ENCODE results near the gene C6orf62.
"Not testable (repeated sequence)": the region's sequence is repeated elsewhere in the genome, so short reads cannot be mapped to it uniquely, and the experiment has no call there.

Gene C6orf62

DNA sequence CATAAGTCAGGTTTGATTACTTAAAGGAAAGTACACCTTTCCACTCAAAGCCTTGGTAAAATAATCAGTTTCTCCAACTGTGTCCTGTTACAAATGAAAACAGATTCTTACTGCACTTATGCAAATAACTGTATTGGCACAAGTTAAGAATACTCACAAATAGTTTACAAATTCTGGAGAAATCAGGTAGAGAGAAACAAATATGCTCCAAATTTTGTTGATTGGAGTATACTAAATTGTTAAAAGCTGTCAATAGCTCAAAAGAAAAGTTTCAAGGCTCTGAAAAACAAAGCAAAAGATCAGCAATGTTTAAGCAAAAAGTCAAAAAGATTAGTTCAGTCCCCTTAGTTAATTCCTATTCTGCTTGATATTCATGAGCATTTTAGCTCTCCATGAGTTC, 48.5 kb downstream of the C6orf62 start:
- in situ Hi-C loops (cut with MboI; ENCODE audit: low sequenced_read_pairs): not testable (repeated sequence)

DNA sequence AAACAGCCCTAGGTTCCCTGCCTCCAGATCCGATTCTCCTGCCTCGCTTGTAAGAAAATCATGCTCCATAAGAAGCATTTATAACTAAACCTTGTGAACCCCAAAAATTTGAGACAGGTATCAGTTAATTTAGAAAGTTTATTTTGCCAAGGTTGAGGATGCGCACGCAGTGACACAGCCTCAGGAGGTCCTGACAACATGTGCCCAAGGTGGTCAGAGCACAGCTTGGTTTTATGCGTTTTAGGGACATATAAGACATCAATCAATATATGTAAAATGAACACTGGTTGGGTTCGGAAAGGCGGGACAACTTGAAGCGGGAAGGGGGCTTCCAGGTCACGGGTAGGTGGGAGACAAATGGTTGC, 50.0 kb downstream of the C6orf62 start:
- in situ Hi-C loops (cut with MboI; ENCODE audit: low sequenced_read_pairs): no loop called here

DNA sequence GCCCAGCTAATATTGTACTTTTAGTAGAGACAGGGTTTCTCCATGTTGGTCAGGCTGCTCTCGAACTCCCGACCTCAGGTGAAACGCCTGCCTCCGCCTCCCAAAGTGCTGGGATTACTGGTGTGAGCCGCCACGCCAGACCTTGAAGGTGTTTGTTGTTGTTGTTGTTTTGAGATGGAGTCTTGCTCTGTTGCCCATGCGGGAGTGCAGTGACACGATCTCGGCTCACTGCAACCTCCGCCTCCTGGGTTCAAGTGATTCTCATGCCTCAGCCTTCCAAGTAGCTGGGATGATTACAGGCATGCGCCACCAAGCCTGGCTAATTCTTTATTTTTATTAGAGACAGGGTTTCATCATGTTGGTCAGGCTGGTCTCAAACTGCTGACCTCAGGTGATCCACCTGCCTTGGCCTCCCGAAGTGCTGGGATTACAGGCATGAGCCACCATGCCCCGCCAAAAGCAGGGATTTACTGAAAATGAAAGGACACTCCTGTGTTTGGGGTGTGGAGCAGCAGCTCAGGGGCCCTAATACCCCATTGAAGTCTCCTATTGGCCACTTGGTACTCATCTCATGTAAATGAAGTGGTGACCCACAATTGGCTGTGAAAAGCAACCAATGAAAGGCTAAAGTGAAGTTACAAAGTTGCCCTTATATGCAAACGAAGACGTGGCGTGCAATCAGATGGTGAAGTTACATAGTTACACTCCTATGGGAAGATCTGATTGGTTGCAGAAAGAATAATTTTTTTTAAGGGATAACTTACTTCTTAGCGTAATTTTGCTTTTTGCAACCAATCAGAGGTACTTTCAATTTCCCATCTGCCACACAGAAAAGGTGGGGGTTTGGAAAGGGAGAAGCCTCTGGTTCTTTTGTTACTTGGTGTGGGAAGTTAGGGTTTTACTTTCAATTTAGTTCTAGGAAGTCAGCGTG, 50.6 kb downstream of the C6orf62 start:
- in situ Hi-C loops (cut with MboI; ENCODE audit: low sequenced_read_pairs): not testable (repeated sequence)

DNA sequence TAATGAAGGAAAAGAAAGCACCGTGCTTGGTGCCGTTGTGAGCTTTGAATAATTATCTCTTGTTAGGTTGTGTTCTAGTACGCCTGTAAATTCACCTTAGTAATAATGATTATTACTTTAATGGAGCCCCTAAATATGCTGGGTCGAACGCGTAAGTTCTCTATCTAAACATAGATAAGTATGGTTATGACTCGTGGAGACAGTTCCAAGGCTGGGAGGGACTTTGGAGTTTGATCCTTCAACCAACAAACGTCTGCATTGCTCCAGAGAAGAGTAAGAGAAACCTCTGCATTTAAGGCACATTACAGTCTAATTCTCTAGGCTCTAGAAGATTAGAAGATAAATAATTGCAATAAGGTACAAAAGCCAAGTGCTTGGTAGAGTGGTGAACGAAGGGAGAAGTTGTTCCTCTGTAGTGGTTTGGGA, 51.6 kb downstream of the C6orf62 start:
- in situ Hi-C loops (cut with MboI; ENCODE audit: low sequenced_read_pairs): no loop called here

DNA sequence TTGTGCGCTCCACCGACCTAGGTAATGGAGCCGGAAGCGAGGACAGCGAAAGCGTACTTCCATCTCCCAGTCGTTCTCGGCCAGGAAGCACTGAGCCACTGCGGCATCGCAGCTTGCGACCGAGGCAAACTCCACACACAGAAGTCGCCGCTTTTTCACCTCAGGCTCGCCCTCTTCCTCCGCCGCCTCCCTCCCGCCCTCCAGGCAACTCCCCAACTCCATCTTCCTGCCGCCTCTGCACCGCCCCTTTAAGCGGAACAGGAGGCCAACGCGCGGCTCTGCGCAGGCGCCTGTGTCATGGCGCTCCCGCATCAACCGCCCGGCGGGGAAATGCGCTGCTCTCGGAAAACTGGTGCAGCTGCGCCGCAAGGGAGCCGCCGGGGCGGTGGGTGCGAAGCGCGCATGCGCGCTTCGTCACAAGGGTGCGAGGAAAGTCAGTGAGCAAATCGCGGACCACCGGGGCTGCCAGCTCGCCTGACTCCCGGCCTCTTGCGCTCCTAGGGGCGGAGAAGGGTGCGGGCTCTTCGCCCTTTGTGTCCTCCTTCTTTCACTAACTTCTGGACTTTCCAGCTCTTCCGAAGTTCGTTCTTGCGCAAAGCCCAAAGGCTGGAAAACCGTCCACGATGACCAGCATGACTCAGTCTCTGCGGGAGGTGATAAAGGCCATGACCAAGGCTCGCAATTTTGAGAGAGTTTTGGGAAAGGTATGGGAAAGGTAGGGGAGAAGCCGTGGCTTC, 52.1 kb downstream of the C6orf62 start, which contains the start of the genes ACOT13 and TDP2:
Gene ACOT13 (plus strand): TSS at position 437 of the 737 bp plus-strand sequence. CDS start 187 bp downstream, at position 624.
Gene TDP2 (minus strand): TSS at position 259 of the 737 bp plus-strand sequence. CDS start 37 bp downstream, at position 222.
- in situ Hi-C loops (cut with MboI; ENCODE audit: low sequenced_read_pairs): no loop called here

DNA sequence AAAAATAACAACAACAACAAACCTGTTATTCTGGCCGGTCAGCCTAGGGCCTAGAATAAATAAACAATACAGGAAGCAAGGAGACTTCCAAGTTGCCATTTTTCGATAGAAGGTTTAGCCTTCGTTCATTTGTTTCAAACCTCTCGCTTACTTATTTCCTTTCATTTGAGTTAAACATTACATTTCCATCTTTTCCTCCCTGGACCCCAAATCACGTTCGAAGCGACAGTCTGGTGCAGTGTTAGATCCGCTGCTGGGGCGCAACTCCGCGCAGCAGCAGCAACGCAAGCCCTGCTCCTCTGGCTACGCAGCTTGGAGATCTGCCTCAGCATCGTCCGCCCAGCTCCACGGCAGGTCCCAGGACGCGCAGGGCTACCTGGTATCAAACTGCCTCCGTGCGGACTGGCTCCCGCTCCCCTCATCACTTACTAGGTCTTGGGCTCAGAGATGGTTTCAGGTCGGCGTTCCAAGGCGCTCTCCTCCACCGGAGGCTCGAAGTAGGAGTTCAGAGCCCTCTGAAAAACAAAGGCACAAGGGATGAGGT, 52.8 kb downstream of the C6orf62 start:
- in situ Hi-C loops (cut with MboI; ENCODE audit: low sequenced_read_pairs): no loop called here

DNA sequence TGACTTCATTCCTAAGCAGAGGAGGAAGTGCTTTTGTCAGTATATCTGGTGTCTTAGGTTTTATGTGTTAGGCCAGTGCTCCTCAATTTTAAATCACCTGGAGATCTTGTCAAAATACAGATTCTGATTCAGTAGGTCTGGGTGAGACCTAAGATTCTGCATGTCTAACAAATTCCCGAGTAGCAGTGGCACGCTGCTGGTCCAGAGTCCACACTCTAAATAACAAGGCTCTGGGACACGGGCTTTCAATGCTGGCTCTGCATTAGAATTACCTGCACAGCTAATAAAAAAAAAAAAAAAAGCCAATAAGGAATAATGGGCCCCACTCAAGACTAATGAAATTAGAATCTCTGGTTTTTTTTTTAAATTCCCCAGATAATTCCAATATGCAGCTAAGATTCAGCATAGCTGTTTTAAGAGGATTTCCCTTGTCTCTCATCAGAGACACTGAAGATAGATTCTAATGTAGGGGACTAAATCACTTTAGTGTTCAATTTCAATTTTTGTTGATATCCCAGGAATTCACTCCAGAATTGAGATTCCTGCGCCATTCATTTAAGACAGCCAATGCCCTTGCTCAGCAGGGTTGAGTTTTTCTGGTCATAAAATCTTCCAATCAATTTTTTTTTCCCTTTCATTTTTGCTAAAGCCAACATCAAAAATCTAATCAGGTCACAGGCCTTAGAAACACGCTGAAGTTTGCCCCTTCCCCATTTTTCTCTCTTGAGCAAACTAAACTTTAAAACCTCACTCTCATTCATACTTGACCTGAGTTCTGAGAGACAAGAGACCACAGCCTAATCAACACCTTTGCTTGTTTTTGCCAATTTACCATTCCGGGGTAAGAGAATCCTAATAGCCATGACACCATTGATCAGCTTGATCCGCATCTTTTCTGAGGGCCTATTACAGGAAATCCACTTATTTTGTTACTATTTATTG, 54.6 kb downstream of the C6orf62 start:
- in situ Hi-C loops (cut with MboI; ENCODE audit: low sequenced_read_pairs): no loop called here

DNA sequence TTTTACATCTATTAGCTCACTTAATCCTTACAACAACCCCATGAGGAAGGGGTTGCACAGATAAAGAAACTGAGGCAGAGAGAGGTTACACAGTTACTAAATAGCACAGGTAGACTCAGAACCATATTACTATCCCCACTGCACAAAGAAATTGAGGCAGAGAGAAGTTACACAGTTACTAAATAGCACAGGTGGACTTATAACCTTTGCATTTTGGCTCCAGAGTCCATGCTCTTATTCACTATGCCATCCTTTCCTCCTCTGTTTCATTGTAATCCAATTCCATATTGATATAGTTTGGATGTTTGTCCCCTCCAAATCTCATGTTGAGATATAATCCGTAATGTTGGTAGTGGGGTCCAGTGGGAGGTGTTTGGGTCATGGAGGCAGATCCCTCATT, 55.8 kb downstream of the C6orf62 start:
- in situ Hi-C loops (cut with MboI; ENCODE audit: low sequenced_read_pairs): no loop called here

DNA sequence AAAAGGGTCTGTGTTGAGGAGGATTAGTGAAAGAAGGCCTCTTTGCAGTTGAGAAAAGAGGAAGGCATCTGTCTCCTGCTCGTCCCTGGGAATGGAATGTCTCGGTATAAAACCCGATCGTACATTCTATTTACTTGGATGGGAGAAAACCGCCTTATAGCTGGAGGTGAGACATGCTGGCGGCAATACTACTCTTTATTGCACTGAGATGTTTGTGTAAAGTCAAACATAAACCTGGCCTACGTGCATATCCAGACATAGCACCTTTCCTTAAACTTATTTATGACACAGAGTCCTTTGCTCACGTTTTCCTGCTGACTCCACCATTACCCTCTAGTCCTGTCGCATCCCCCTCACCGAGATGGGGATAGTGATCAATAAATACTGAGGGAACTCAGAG, 56.7 kb downstream of the C6orf62 start:
- in situ Hi-C loops (cut with MboI; ENCODE audit: low sequenced_read_pairs): no loop called here

DNA sequence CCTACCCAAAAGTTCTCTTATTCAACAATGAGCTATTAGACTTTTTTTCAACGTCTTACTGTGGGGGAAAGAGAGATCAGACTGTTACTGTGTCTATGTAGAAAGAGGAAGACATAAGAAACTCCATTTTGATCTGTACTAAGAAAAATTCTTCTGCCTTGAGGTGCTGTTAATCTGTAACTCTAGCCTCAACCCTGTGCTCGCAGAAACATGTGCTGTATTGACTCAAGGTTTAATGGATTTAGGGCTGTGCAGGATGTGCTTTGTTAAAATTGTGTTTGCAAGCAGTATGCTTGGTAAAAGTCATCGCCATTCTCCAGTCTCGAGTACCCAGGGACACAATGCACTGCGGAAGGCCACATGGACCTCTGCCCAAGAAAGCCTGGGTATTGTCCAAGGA, 57.2 kb downstream of the C6orf62 start:
- in situ Hi-C loops (cut with MboI; ENCODE audit: low sequenced_read_pairs): not testable (repeated sequence)

DNA sequence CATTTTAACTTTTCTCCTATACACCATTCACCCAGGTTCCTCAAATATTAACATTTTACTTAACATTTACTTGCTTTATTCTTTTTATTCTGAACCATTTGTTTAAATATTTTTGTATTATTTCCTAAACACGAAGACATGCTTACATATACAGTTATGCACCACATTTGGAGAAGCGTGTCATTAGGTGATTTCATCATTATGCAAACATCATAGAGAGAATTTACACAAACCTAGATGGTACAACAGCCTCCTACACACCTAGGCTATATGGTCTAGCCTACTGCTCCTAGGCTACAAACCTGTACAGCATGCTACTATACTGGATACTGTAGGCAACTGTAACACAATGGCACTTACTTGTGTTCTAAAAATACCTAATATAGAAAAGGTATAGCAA, 58.8 kb downstream of the C6orf62 start:
- in situ Hi-C loops (cut with MboI; ENCODE audit: low sequenced_read_pairs): no loop called here

DNA sequence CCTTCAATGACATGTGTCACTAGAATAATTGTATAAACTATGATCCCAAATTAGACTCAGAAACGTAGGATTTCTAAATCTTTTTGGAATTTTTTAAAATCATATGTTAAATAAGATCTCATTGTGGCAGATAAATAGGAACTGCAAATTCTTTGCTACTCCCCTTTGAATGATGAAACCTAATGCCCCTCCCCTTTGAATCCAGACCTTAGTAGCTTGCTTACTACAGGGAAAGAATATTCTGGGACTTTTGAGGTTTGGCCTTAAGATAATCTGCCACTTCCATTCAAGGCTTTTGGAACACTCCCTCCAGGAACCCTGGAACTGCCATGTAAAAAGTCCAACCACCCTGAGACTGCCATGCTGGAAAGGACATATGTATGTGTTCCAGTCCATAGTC, 59.4 kb downstream of the C6orf62 start:
- in situ Hi-C loops (cut with MboI; ENCODE audit: low sequenced_read_pairs): no loop called here

DNA sequence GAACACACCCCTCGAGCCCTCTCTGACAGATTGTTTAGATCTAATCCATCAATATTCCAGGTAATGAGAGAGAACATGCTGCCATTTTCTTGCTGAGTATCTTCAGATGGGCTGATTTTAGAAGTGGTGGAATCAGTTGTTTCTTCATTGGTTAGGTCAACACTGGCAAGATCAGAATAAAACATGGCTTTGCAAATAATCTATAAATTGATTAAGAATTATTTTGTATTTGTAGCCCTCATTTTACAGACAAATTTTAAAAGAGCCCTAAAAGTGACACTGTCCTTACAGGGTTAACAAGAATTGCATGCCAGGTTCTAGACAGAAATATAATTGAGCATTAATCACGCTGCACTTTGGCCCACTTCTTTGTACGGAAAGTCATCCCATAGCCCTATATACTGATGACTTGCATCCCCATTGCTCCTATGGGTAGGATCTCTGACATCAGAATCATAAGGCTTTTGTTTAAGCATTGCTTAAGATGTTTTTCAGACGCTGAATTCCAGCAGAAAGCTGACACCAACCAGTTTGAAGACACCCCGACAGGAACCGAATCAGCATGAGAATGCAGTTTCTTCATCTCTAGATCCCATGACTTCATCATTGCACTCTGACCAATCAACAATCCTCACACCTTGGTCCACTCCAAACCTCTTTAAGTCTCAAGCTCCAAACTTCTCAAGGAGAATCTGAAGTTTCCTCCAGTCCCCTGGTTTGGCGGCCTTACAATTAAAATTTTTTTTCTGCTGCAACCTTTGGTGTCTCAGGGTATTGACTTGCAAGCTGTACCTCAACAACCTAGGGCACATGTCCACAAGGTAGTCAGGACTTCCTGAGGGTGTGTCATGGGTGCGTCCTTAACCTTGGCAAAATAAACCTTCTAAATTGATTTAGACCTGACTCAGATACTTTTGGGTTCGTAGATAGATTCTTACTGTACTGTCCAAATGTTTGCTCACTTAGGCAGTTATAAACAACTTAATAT, 60.1 kb downstream of the C6orf62 start:
- in situ Hi-C loops (cut with MboI; ENCODE audit: low sequenced_read_pairs): no loop called here

DNA sequence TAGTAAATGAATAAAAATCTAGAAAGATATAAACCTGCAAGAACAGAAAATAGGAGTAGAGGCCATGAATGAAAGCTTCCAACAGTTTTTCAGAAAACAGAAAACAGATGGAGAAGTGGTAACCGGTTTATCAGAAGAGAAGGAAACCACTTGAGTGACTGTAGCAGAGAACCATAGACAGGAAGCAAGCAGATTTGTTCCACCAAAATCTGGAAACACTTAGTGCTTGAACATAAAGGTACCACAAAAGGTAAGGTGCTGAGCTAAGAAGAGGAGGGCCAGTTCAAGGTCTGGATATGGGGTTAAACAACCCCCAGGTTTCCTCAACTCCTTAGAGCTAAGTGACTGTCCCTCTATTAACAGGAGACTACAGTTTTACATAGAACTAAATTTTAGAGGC, 63.7 kb downstream of the C6orf62 start:
- in situ Hi-C loops (cut with MboI; ENCODE audit: low sequenced_read_pairs): no loop called here

Measured in HL-60/S4 (cell line).